Mammary epithelial cell (primary cell): ENCODE results near the gene KRT16.

Experiments
- EZH2 ChIP-seq: IDR thresholded peaks from 2 replicates; pipeline ENCODE4 v1.6.1; 2012; ENCODE audit warnings: low read length, inconsistent platforms, borderline replicate concordance
- TF ChIP-seq, protein P1 (sequence below), 2 donors: IDR thresholded peaks in 1 of 2; conservative IDR thresholded peaks in 1 of 2; 2 replicates each; pipeline ENCODE4 v1.5.1; 2011 to 2012; ENCODE audit warnings: inconsistent platforms in 2 of 2, low read length in 2 of 2, mild to moderate bottlenecking in 2 of 2, control low read depth in 1 of 2, low read depth in 1 of 2; ENCODE audit not compliant: insufficient read depth in 1 of 2; ENCODE audit errors: extremely low read depth in 1 of 2

DNA sequence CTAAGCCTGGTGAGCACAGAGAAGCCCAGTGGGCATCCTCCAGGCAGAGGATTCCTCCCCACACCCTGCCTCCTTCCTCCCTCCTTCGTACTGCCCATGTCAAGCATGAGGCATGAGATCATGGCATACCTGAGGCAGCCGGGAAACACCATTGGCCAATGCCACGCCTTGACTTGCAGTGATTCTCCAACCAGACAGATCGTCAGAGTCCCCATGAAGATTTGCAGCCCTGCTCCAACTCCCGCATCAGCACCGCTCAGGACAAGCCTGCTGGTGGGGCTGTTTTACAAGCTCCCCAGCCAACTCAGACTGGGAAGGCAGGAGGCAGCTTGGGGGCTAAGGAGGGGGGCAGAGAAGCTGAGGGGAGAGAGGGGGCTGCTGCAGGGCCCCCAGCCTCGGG, 2.9 kb upstream of the KRT16 start:
- TF ChIP-seq, protein P1, sequence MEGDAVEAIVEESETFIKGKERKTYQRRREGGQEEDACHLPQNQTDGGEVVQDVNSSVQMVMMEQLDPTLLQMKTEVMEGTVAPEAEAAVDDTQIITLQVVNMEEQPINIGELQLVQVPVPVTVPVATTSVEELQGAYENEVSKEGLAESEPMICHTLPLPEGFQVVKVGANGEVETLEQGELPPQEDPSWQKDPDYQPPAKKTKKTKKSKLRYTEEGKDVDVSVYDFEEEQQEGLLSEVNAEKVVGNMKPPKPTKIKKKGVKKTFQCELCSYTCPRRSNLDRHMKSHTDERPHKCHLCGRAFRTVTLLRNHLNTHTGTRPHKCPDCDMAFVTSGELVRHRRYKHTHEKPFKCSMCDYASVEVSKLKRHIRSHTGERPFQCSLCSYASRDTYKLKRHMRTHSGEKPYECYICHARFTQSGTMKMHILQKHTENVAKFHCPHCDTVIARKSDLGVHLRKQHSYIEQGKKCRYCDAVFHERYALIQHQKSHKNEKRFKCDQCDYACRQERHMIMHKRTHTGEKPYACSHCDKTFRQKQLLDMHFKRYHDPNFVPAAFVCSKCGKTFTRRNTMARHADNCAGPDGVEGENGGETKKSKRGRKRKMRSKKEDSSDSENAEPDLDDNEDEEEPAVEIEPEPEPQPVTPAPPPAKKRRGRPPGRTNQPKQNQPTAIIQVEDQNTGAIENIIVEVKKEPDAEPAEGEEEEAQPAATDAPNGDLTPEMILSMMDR (conservative IDR thresholded peaks at IDR 0.05 in 1 of 2, IDR thresholded peaks at IDR 0.05 in 1 of 2; ENCODE audit: extremely low read depth in 1 of 2, insufficient read depth in 1 of 2, low read depth in 1 of 2, low read length in 2 of 2), result peak; percentile 15 to 31
- TF ChIP-seq EZH2, result no peak
